ENCODE measurements around the gene ATAD3B.
A peak's percentile ranks its signal among the peaks of the same experiment; 100 is the strongest.
"Not testable (repeated sequence)": the region's sequence is repeated elsewhere in the genome, so short reads cannot be mapped to it uniquely, and the experiment has no call there.

ATAD3B gene

DNA sequence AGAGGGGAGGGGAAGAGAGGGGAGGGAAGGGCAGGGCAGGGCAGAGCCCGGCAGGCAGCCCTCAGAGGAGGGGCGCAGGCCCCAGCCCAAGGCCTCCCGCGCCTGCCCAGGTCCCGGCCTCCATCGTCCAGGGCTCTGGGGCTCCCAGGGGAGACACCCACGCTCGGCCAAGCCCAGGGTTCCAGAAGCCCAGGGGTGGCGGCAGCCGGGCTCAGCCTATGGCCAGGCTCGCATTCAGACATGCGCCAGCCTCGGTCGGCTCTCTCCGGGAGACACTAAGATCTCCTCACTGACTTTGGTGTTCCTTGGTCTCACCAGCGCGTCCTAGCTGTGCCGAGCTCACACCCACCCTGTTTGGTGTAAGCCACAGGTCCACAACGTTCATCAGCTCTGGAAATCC lies 43.4 kb upstream of the ATAD3B start:
- Histone ChIP-seq H3K9ac (ENCODE audit: low read length) (no peak overlapping the region), H3K4me1 (ENCODE audit: control insufficient read depth, low read depth, low read length) (peaks cover 38% of the 10 kb centered on the region), H3K27me3 (ENCODE audit: control insufficient read depth, insufficient read depth, low read length) (no peaks in the 10 kb centered on the region), H3K27ac (ENCODE audit: low read length) (no peak overlapping the region), H3K9me3 (ENCODE audit: control insufficient read depth, low read depth, low read length) (no peaks in the 10 kb centered on the region), H3K36me3 (ENCODE audit: control insufficient read depth, low read depth, low read length) (no peaks in the 10 kb centered on the region), H3K4me3 (ENCODE audit: low read length) (no peak overlapping the region)

DNA sequence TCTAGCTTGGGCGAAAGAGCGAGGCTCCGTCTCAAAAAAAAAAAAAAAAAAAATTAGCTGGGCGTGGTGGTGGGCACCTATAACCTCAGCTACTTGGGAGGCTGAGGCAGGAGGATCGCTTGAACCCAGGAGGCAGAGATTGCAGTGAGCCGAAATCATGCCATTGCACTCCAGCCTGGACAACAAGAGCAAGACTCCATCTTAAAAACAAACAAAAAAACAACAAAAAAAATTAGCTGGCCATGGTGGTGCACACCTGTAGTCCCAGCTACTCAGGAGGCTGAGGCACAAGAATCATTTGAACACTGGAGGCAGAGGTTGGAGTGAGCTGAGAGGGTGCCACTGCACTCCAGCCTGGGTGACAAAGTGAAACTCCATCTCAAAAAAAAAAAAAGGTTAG lies 42.6 kb upstream of the ATAD3B start:
- H3K27me3 ChIP-seq (ENCODE audit: control insufficient read depth, insufficient read depth, low read length); H3K4me3 ChIP-seq (ENCODE audit: low read length); H3K27ac ChIP-seq (ENCODE audit: low read length); H3K9ac ChIP-seq (ENCODE audit: low read length); H3K36me3 ChIP-seq (ENCODE audit: control insufficient read depth, low read depth, low read length); H3K9me3 ChIP-seq (ENCODE audit: control insufficient read depth, low read depth, low read length): not testable (repeated sequence)
- peaks cover 46% of the 10 kb centered on the region for H3K4me1 ChIP-seq (ENCODE audit: control insufficient read depth, low read depth, low read length)

DNA sequence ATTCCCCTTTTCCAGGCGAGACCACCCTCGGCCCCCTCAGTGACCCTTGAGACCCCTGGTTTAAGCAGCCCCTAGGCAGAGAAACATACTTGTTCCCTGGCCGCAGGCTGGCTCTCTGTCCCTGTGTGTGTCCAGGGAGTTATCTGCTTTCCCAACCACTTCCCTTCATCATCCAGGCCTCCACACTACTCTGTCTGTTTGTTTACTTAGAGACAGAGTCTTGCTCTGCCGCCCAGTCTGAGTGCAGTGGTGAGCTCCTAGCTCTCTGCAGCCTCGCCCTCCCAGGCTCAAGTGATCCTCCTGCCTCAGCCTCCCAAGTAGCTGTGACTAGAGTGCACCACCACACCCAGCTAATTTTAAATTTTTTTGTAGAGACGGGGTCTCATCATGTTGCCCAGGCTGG lies 41.9 kb upstream of the ATAD3B start:
- Histone ChIP-seq H3K27ac (ENCODE audit: low read length) (no peak overlapping the region), H3K27me3 (ENCODE audit: control insufficient read depth, insufficient read depth, low read length) (no peaks in the 10 kb centered on the region), H3K36me3 (ENCODE audit: control insufficient read depth, low read depth, low read length) (no peaks in the 10 kb centered on the region), H3K4me1 (ENCODE audit: control insufficient read depth, low read depth, low read length) (peaks cover 51% of the 10 kb centered on the region), H3K9me3 (ENCODE audit: control insufficient read depth, low read depth, low read length) (no peaks in the 10 kb centered on the region), H3K9ac (ENCODE audit: low read length) (no peak overlapping the region), H3K4me3 (ENCODE audit: low read length) (no peak overlapping the region)

DNA sequence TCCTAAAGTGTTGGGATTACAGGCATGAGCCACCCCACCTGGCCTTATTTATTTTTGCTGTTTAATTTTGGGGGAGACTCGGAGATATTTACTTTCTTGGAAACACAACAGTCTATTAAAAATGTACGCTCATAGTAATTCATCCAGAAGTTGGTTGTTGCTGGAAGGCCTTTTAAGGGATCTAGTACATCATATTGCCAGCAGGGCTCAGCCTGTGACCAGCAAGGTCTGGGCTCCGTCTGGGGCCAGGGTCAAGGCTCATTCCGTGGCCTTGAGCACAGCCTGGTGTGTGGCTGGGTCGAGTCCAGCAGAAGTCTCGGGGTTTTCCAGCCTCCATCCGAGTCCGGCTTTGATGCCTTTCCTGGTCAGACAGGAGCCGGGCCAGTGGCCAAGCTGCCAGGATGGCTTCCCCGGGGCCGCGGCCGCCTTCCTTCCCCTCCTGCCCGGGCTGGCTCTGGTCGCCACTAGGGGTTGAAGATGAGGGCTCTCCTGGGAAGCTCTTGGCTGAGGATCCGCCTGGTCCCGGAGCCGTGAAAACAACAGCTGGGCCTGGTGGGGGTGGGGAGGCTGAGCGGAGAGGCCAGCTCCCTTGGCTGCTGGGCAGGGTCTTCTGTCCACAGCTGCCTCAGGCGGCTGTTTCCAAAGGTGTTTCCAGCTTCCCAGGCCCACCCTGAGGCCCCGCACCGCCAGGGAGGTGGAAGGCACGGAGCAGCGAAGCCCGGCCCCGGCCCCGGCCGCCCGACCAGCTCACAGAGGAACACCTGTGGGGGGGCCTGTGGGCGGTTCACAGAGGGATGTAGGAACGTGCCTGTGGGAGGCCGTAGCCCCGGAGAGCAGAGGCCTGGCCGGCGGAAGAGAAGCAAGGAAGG lies 41.2 kb upstream of the ATAD3B start:
- Histone ChIP-seq H3K27me3 (ENCODE audit: control insufficient read depth, insufficient read depth, low read length) (no peaks in the 10 kb centered on the region), H3K27ac (ENCODE audit: low read length) (no peak overlapping the region), H3K4me1 (ENCODE audit: control insufficient read depth, low read depth, low read length) (peaks cover 53% of the 10 kb centered on the region), H3K36me3 (ENCODE audit: control insufficient read depth, low read depth, low read length) (no peaks in the 10 kb centered on the region), H3K9ac (ENCODE audit: low read length) (no peak overlapping the region), H3K9me3 (ENCODE audit: control insufficient read depth, low read depth, low read length) (no peaks in the 10 kb centered on the region), H3K4me3 (ENCODE audit: low read length) (no peak overlapping the region)

DNA sequence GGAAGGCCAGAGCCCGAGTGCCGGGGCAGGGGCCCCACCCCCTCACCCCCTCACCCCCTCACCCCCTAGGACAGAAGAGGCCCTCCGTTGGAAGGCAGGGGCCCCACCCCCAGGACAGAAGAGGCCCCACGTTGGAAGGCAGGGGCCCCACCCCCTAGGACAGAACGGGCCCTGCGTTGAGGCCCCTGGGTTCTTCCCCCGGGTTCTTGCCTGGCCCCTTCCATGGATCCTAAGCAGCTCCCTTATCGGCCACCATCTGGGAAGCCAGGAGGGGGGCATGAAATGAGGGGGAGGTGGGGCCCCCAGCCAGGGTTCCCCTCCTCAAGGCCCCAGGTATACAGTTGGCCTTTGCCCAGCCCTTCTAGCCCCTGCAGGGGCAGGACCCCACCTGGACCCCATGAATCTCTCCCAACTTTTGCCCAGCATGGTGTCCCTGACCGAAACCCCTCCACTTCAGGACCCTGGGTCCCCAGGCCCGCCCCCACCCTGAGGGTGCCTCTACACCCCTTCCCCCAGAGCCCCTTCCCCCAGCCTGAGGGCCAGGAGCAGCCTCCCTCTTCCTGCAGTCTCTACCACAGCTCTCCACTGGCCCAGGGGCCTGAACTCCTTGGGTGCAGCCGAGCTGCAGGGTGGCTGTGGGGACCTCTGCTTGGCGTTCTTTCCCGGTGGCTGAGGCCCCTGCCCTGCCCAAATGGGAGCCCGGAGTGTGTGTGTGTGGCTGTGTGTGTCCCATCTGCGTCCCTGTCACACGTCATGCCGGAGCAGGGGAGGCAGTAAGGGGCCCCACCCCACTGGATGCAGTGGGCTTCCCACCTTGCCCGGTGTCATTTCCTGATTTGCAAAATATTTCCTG lies 40.3 kb upstream of the ATAD3B start:
- Histone ChIP-seq H3K9ac (ENCODE audit: low read length) (no peak overlapping the region), H3K9me3 (ENCODE audit: control insufficient read depth, low read depth, low read length) (no peaks in the 10 kb centered on the region), H3K27me3 (ENCODE audit: control insufficient read depth, insufficient read depth, low read length) (peaks cover 3% of the 10 kb centered on the region), H3K4me3 (ENCODE audit: low read length) (no peak overlapping the region), H3K4me1 (ENCODE audit: control insufficient read depth, low read depth, low read length) (peaks cover 48% of the 10 kb centered on the region), H3K36me3 (ENCODE audit: control insufficient read depth, low read depth, low read length) (no peaks in the 10 kb centered on the region), H3K27ac (ENCODE audit: low read length) (no peak overlapping the region)

DNA sequence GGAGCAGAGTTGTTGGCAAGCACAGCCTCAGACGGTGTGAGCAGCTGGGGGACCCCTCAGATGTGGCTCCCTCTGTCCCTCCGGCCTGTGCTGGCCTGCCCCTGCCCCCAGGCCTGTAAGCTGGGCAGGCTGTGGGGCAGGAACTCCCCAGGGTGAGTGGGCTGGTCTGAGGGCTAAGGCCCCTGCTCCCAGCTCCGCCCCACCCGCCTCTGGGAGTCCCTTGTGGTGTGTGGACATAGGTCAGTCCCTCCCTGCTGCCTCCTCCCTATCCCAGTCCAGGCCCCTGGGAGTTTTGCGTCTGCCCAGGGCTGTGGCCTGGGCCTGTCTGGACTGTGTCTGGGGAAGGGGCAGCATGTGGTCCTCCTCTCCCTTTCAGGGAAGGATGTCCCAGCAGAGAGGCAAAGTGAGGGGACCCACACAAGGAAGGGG lies 39.7 kb upstream of the ATAD3B start:
- H3K36me3 ChIP-seq (ENCODE audit: control insufficient read depth, low read depth, low read length): no peaks in the 10 kb centered on the region
- H3K9ac ChIP-seq (ENCODE audit: low read length): no peak overlapping the region
- H3K4me1 ChIP-seq (ENCODE audit: control insufficient read depth, low read depth, low read length): peaks cover 48% of the 10 kb centered on the region
- no peak overlapping the region for H3K4me3 ChIP-seq (ENCODE audit: low read length)
- no peak overlapping the region for H3K27ac ChIP-seq (ENCODE audit: low read length)
- H3K27me3 ChIP-seq (ENCODE audit: control insufficient read depth, insufficient read depth, low read length): peaks cover 10% of the 10 kb centered on the region
- H3K9me3 ChIP-seq (ENCODE audit: control insufficient read depth, low read depth, low read length): no peaks in the 10 kb centered on the region

DNA sequence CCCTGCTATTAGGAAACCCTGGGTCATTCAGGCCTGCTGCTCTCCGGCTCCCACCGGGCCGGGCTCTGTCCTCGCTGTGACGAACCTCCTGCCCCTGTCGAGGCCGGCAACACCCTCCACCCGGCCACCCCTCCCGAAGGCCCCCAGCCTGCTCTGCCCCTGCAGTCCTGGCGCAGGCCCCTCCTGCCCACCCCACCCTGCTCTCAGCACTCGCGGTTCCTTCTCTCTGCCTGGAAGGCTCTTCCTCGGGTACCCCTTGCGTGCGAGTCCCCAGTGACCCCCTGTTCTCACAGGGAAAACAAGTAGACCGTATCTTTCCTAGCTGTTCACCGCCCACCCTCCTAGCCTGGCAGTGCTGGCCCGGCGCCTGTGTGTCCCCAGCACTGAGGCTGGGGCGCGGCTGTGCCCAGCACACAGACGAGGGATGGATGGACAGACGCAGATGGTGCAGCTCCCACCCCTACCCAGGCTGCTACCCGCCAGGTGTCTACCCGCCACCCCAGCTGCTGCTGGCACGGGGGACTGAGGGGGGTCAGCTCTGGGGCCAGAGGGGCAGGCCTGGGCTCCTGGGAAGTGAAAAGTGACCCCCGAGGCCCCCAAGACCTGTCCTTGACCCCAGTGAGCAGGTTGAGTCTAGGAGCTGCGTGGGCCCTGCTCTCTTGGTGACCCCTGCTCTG lies 39.2 kb upstream of the ATAD3B start:
- H3K9me3 ChIP-seq (ENCODE audit: control insufficient read depth, low read depth, low read length): no peaks in the 10 kb centered on the region
- H3K4me3 ChIP-seq (ENCODE audit: low read length): no peak overlapping the region
- H3K9ac ChIP-seq (ENCODE audit: low read length): no peak overlapping the region
- H3K27ac ChIP-seq (ENCODE audit: low read length): no peak overlapping the region
- no peaks in the 10 kb centered on the region for H3K36me3 ChIP-seq (ENCODE audit: control insufficient read depth, low read depth, low read length)
- peaks cover 10% of the 10 kb centered on the region for H3K27me3 ChIP-seq (ENCODE audit: control insufficient read depth, insufficient read depth, low read length)
- peaks cover 48% of the 10 kb centered on the region for H3K4me1 ChIP-seq (ENCODE audit: control insufficient read depth, low read depth, low read length)

DNA sequence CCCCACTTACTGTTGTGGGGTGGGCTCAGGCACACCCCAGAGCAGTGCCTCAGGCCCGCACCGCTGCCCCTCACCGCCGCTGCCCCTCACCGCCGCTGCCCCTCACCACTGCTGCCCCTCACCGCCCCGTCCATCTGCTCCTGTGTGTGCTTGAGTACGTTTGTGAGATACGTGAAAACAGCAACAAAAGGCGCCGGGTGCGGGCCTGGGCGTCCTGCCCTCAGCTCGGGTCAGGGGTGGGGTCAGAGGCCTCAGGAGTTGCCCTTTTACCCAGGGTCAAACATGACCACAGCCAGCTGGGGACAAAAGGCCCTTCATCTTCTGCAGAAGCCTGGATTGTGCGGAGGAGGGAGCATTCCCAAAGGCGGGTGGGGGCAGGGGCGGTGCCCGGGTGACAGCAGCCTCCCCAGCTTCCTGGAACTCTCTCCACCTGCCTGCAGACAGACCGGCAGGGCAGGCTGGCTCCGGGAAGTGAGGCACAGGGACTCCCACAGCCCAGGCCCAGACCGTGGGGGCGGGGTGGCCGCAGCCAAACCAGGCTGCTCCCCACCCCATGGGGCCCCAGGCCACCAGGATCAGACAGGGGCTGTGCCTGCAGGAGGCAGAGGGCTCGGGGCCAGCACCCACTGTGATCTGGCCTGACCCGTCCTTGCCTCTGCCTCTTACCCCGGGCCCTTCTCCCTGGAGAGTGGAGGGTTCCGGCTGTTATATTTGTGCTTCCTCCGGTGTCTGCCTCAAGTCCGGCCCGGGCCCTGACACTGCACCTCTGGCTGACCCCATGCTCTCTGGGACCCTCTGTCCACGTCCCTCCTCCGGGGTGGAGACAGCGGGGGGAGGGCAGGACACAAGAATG lies 38.4 kb upstream of the ATAD3B start:
- no peaks in the 10 kb centered on the region for H3K9me3 ChIP-seq (ENCODE audit: control insufficient read depth, low read depth, low read length)
- peaks cover 10% of the 10 kb centered on the region for H3K27me3 ChIP-seq (ENCODE audit: control insufficient read depth, insufficient read depth, low read length)
- H3K9ac ChIP-seq (ENCODE audit: low read length): peak overlapping the region; percentile 18
- H3K4me1 ChIP-seq (ENCODE audit: control insufficient read depth, low read depth, low read length): peaks cover 48% of the 10 kb centered on the region
- H3K36me3 ChIP-seq (ENCODE audit: control insufficient read depth, low read depth, low read length): no peaks in the 10 kb centered on the region
- peak overlapping the region; percentile 62 for H3K27ac ChIP-seq (ENCODE audit: low read length)
- H3K4me3 ChIP-seq (ENCODE audit: low read length): peak overlapping the region; percentile 60

DNA sequence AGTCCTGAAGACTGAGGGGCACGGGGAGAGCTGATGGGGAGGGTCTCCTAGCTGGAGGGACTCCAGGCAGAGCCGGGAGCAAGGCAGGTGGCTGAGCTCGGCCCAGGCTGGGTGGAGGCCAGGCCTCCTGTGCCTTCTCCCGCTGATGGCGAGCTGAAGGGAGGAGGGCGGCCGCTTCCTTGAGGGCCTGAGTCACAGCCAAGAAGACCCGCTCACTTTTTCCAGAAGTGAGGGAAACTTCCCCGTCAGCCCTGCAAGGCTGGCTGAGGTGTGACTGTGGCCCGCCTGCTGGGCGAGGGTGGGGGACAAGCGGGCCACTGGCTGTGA lies 37.8 kb upstream of the ATAD3B start:
- Histone ChIP-seq H3K4me1 (ENCODE audit: control insufficient read depth, low read depth, low read length) (peaks cover 48% of the 10 kb centered on the region), H3K9ac (ENCODE audit: low read length) (peak overlapping the region; percentile 18), H3K4me3 (ENCODE audit: low read length) (peak overlapping the region; percentile 60), H3K9me3 (ENCODE audit: control insufficient read depth, low read depth, low read length) (no peaks in the 10 kb centered on the region), H3K27me3 (ENCODE audit: control insufficient read depth, insufficient read depth, low read length) (peaks cover 10% of the 10 kb centered on the region), H3K36me3 (ENCODE audit: control insufficient read depth, low read depth, low read length) (no peaks in the 10 kb centered on the region), H3K27ac (ENCODE audit: low read length) (peak overlapping the region; percentile 62)

DNA sequence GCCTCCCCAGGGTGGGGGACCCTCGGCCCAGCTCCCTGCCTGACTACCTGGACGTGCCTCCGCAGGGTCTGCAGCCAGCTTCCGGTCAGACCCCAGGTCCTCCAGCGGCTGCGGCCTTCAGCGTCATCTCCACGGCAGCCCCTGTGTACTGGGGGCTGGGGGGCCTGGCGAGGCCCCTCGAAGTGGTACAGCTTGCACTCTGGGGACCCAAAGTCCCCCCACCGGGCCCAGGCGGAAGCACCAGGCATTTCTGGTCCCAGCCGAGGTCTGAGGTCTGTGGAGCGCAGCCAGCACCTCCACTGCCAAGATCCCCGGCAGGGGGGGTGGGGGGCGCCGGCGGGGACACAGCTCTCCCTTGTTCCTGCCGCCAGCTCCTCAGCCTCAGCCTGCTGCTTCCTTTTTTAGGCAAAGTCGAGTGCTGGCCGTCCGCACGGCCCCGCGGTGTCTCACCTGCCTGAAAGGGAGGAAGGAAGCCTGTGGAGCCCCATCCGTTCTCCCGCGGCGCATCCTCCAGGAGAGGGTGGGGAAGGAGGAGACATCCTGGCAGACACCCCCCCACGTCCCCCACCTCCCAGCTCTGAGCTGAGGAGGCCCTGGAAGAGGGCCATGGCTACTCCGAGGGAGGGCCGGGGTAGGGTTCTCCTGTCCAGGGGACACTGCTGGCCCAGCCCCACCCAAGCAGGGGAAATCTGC lies 37.3 kb upstream of the ATAD3B start:
- Histone ChIP-seq H3K4me3 (ENCODE audit: low read length) (peak overlapping the region; percentile 60), H3K36me3 (ENCODE audit: control insufficient read depth, low read depth, low read length) (no peaks in the 10 kb centered on the region), H3K9ac (ENCODE audit: low read length) (peak overlapping the region; percentile 18)

More for the DNA sequence above, 37.3 kb upstream of the ATAD3B start:
- H3K27me3 ChIP-seq (ENCODE audit: control insufficient read depth, insufficient read depth, low read length): peaks cover 10% of the 10 kb centered on the region
- no peak overlapping the region for H3K27ac ChIP-seq (ENCODE audit: low read length)
- H3K9me3 ChIP-seq (ENCODE audit: control insufficient read depth, low read depth, low read length): no peaks in the 10 kb centered on the region
- peaks cover 48% of the 10 kb centered on the region for H3K4me1 ChIP-seq (ENCODE audit: control insufficient read depth, low read depth, low read length)
